ENCODE data around the gene APBA2.

APBA2 gene

DNA sequence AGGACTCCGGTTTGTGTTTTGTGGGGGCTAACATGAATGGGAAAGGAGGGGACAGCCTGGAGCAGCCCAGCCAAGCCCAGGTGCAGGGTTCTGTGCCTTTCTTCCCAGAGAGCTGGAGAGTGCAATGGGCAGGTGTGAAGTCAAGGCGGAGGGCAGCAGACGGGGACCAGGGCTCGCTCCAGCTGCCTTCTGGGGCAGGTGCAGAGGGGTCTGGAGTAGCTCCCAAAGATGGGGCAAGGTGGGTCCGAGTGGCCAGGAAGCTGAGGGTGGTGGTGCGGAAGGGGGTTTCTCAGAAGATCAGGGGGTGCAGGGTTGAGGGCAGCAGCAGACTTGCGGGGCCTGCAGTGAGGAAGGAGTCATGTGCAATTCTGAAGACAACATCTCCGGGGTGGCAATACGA lies 225.0 kb downstream of the APBA2 start:
- no peak overlapping the region for H3K27ac Mint-ChIP-seq
- H3K9me3 Mint-ChIP-seq: no peaks in the 10 kb centered on the region
- peaks cover 3% of the 10 kb centered on the region for H3K36me3 Mint-ChIP-seq (ENCODE audit: low read depth)
- DNase-seq: no peak
- H3K27me3 Mint-ChIP-seq (ENCODE audit: low read depth, poor library complexity): peaks cover 3% of the 10 kb centered on the region
- peaks cover 27% of the 10 kb centered on the region for H3K4me1 Mint-ChIP-seq
- no peak overlapping the region for H3K4me3 Mint-ChIP-seq
- TF ChIP-seq, protein P1, sequence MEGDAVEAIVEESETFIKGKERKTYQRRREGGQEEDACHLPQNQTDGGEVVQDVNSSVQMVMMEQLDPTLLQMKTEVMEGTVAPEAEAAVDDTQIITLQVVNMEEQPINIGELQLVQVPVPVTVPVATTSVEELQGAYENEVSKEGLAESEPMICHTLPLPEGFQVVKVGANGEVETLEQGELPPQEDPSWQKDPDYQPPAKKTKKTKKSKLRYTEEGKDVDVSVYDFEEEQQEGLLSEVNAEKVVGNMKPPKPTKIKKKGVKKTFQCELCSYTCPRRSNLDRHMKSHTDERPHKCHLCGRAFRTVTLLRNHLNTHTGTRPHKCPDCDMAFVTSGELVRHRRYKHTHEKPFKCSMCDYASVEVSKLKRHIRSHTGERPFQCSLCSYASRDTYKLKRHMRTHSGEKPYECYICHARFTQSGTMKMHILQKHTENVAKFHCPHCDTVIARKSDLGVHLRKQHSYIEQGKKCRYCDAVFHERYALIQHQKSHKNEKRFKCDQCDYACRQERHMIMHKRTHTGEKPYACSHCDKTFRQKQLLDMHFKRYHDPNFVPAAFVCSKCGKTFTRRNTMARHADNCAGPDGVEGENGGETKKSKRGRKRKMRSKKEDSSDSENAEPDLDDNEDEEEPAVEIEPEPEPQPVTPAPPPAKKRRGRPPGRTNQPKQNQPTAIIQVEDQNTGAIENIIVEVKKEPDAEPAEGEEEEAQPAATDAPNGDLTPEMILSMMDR (IDR thresholded peaks at IDR 0.05): no peak

DNA sequence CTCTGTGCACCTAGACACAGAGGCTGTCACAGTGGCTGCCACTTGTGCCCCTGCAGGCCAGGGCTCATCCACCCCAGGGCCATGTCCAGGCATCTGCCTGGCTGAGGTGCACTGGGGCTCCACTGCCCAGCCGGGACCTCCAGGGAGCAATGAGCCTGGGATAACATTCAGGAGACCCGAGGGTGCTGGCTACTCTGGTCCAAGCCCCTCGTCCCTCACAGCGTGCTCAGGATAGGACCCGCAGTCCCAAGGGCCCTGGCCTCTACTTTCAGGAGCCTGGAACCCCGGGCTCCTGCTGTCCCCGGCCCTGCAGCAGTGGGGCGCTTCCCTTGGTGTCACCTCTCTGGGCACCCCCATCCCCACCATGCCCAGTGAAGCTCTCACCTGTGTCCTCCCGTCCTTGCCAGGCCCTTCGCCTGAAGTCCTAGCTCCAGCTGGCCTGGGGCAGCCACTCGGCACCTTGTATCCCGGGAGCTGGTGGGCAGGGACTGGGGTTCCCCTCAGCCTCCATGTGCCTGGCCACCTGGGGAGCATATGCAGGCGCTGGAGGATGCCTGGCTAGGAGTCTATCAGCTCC lies 226.0 kb downstream of the APBA2 start:
- DNase-seq: no peak
- no peak overlapping the region for H3K4me3 Mint-ChIP-seq
- peaks cover 27% of the 10 kb centered on the region for H3K4me1 Mint-ChIP-seq
- TF ChIP-seq, protein P1 (IDR thresholded peaks at IDR 0.05): no peak
- peaks cover 3% of the 10 kb centered on the region for H3K27me3 Mint-ChIP-seq (ENCODE audit: low read depth, poor library complexity)
- H3K27ac Mint-ChIP-seq: no peak overlapping the region
- no peaks in the 10 kb centered on the region for H3K9me3 Mint-ChIP-seq
- no peaks in the 10 kb centered on the region for H3K36me3 Mint-ChIP-seq (ENCODE audit: low read depth)

DNA sequence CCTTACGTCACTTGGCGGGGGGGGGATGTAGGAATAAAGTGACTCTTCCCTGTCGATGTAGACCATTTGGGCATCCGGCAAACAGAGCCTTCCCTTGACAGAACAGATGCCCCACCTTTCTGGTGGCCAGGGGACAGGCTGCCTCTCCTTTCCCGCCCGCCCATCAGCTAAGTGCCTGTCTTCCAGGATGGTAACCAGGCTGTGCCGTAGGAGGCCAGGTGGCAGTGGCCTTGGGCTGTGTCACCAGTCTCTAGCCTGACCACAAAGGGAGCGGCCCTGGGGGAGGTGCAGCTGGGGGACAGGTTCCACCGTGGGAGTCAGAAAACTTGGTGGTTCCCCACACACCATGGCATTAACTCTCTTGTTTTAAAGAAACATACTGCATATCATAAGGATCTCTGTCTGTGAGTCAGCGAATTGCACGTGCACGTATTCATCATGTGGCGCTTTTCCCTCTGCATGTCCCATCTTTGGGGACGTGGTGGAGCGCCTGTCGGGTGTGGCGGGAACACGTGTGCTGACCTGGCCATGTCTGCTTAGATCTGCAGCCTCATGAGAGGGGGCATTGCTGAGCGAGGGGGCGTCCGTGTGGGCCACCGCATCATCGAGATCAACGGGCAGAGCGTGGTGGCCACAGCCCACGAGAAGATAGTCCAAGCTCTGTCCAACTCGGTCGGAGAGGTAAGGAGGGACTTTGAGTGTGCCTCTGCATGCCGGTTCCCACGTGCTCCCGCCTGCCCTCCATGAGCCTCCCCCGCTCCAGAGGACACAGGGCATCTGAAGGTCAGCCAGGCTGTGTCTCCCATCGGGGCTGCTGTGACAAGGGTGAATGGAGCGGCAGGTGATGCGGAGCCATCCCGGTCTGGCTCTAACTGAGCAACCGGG lies 227.8 kb downstream of the APBA2 start:
- no peaks in the 10 kb centered on the region for H3K36me3 Mint-ChIP-seq (ENCODE audit: low read depth)
- H3K27ac Mint-ChIP-seq: peak overlapping the region; percentile 73
- TF ChIP-seq, protein P1 (IDR thresholded peaks at IDR 0.05): no peak
- peak overlapping the region; percentile 38 for H3K4me3 Mint-ChIP-seq
- no peak for DNase-seq
- no peaks in the 10 kb centered on the region for H3K9me3 Mint-ChIP-seq
- H3K27me3 Mint-ChIP-seq (ENCODE audit: low read depth, poor library complexity): peaks cover 3% of the 10 kb centered on the region
- H3K4me1 Mint-ChIP-seq: peaks cover 31% of the 10 kb centered on the region

DNA sequence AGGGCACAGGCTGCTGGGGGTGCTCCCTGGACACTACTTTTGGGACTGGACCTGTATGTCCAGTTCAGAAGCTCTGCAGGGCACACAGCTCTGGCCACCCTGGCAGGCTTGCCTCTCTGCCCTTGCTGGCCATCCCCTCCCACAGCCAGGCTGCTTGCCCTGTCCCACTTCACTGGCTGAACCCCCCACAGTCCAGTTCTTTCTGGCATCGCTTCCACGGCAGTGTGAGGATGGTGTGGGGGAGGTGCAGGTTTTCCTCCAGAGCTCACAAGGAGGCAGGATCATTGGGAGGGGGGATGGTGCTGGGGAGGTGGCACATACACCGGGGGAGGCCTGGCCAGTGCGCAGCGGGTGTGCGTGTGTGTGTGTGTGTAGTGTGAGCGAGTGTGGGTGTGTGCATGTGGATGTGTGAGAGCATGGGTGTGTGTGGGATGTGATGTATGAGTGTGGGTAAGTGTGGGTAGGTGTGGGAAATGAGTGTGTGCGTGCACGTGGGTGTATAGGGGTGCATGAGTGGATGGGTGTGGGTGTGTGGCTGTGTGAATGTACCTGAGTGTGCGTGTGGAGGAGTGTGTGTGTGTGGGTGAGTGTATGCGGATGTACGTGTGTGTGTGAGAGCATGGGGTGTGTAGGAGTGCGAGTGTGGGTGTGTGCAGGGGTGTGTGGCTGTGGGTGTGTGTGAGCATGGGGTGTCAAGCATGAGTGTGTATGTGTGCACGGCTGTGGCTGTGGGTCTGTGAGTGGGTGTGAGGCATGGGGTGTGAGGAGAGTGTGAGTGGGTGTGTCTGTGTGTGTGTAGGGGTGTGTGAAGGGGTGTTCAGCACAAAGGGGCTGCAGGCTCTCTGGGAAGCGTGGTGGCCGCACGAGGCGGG lies 228.7 kb downstream of the APBA2 start:
- Mint-ChIP-seq H3K27ac (no peak overlapping the region), H3K9me3 (no peaks in the 10 kb centered on the region), H3K4me1 (peaks cover 31% of the 10 kb centered on the region), H3K27me3 (ENCODE audit: low read depth, poor library complexity) (no peaks in the 10 kb centered on the region), H3K4me3 (peak overlapping the region; percentile 67), H3K36me3 (ENCODE audit: low read depth) (no peaks in the 10 kb centered on the region)
- TF ChIP-seq, protein P1 (IDR thresholded peaks at IDR 0.05): no peak
- no peak for DNase-seq

DNA sequence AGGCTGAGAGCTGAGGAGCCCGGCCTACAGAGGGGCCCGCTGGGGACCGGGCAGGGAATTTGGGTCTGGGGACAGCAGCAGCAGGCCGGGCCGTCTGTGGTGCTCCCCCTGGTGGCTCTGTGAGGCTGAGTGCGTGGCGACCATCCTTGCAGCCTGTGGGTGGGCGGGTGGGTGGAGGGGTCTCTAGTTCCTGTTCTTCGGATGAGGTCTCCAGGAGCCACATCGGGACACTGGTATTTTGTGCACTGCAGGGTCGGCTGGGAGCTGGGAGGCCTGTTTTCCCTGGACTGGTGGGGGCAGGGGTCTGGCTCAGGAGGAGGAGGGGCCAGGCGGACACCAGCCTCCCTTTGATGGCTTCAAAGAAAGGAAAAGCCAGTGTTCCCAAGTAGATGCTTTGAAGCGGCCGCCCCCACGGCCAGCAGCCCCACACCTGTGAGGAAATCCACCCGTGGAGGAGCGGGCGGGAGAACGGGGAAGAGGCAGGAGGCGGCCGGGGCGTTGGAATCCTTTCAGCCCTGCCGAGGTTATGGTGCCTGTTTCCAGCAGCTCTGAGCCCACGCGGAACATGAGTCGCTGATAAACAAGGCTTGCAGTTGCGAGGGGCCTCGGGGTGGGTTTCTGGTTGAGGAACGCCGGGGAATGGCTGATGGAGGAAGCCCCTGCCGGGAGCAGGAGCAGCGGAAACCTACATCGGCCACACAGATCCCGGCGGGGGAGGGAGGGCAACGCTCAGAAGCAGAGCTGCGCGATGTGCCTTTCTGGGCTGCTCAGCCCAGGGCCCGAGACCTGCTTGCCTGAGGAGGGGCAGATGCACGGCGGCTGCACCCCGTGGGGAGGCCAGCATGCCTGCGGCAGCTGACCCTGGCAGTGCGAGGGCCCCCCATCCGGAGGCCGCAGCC lies 229.6 kb downstream of the APBA2 start:
- Mint-ChIP-seq H3K4me1 (peaks cover 35% of the 10 kb centered on the region), H3K27ac (no peak overlapping the region), H3K27me3 (ENCODE audit: low read depth, poor library complexity) (no peaks in the 10 kb centered on the region), H3K9me3 (no peaks in the 10 kb centered on the region), H3K4me3 (peak overlapping the region; percentile 67), H3K36me3 (ENCODE audit: low read depth) (no peaks in the 10 kb centered on the region)
- TF ChIP-seq, protein P1 (IDR thresholded peaks at IDR 0.05): peak; percentile 52
- DNase-seq: peak; percentile 80
